ENCODE data around the gene GRN. TPM values are rescaled to one million over a fixed set of nuclear protein-coding genes. Genes with fewer than 3 reads are reported as not detected.
"Not testable (repeated sequence)": the region's sequence is repeated elsewhere in the genome, so short reads cannot be mapped to it uniquely, and the experiment has no call there.

Gene GRN
- total RNA-seq, 4 donors from 2014 or later: 101 to 178 (median 120) TPM

GRCh38 chr17:44362459-44362948 is 17.4 kb downstream of the GRN start:
- no peaks in the 10 kb centered on the region for H3K9me3 ChIP-seq
- peak in 1 of 2 donors; percentile 22 for DNase-seq
- H3K36me3 ChIP-seq: no peaks in the 10 kb centered on the region
- peak overlapping the region in 1 of 2 donors; percentile 56 for H3K4me3 ChIP-seq
- peaks cover 4 to 7% of the 10 kb centered on the region in 2 donors for H3K4me1 ChIP-seq
- H3K27ac ChIP-seq: peak overlapping the region; percentile 58 to 63
- intact Hi-C loops (cut with DNase I; ENCODE audit: low total_unique reads): no loop called here
- no peaks in the 10 kb centered on the region for H3K27me3 ChIP-seq
- TF ChIP-seq POLR2A (IDR thresholded peaks at IDR 0.05): no peak
- TF ChIP-seq CTCF (IDR thresholded peaks at IDR 0.05): no peak

DNA sequence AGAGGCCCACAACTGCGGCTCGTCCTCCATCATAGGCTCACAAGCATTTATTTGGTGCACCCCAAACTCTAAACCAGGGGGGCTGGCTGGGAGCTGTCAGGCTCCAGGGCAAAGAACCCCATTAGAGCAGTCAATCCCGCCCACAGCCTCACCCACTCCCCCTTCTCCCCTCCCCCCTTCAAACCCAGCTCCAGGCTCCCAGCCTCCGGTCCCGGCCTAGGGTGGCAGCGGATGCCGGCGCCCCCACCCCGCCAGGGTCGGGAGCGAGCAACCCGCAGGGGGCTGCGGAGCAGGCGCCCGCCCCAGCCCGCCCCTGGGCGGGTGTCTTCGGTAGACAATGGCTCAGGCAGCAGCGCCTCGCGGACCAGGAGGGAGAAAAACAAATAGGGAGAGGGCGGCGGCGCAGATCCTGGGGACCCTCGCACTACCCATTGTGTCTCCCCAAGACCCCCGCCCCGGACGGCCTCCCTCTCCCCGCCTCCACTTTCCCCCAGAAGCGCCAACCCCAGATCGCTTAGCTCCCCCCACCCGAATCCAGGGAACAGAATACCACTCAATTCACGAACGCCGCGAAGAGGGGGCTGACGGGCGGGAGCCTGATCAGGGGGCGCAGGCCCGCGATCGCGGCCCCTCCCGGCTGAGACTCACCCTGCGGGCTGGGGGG is 18.0 kb downstream of the GRN start:
- Histone ChIP-seq H3K4me3 (peak overlapping the region; percentile 39 to 56), H3K4me1 (peaks cover 4 to 7% of the 10 kb centered on the region in 2 donors), H3K36me3 (no peaks in the 10 kb centered on the region), H3K9me3 (no peaks in the 10 kb centered on the region), H3K27me3 (no peaks in the 10 kb centered on the region), H3K27ac (peak overlapping the region; percentile 58 to 63)
- intact Hi-C loops (cut with DNase I; ENCODE audit: low total_unique reads): no loop called here
- TF ChIP-seq CTCF (IDR thresholded peaks at IDR 0.05) (no peak), POLR2A (IDR thresholded peaks at IDR 0.05) (no peak)
- peak in 1 of 2 donors; percentile 33 for DNase-seq

DNA sequence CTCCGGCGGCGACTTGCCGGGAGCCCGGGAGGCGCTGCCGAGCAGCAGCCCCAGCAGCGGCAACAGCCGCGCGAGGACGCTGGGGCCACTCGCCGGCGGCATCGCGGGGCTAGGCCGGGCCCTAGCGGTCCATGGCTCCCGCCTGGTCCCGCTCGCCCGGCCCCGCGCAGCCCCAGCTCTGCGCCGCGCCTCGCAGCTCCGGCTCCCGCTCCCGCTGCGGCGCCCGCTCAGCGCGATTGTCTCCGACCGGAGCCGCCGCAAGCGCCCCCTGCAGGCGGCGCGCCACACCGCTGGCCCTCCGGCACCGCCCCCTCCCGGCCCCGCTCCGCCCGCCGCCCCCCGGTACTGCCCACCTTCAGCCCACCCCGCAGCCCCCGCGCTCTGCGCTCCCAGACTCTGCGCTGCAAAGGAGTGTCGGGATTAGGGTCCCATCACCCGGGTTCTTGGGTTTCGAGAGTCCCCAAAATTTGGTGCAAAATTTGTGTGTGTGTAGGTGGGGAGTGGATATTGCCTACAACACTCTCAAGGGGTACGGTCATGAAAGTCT is 18.6 kb downstream of the GRN start, which contains the start of gene FAM171A2:
Gene FAM171A2, minus strand, starts transcription at position 241 of the 547 bp plus-strand sequence. Its CDS starts 139 bp downstream, at position 102.
- no peaks in the 10 kb centered on the region for H3K36me3 ChIP-seq
- peaks cover 4 to 7% of the 10 kb centered on the region in 2 donors for H3K4me1 ChIP-seq
- intact Hi-C loops (cut with DNase I; ENCODE audit: low total_unique reads): no loop called here
- H3K4me3 ChIP-seq: peak within 1 kb of the TSS; percentile 39 to 56
- no peaks in the 10 kb centered on the region for H3K27me3 ChIP-seq
- no peaks in the 10 kb centered on the region for H3K9me3 ChIP-seq
- peak within 1 kb of the TSS; percentile 58 to 63 for H3K27ac ChIP-seq
- TF ChIP-seq CTCF (IDR thresholded peaks at IDR 0.05) (peak; percentile 35 to 94 (median 79)), POLR2A (IDR thresholded peaks at IDR 0.05) (peak in 1 of 2 donors; percentile 58)
- peak in 1 of 2 donors; percentile 65 for DNase-seq

DNA sequence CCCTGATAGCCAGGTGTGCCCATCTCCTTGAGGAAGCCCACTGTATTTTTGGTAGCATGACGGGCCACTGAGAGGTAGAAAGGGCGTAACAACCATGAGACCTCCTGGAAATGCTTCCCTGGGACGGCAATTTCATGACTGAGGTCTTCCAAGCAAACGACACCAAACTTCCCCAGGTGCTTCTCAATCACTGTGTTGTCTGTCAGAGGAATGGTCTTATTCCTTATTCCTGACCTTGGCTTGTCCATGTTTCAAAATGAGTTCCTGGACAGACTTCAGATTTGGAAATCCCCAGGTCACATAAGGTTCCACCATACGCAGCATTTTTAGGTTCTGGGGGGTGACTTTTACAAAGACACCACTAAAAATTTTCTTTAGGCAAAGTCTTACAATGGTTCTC is 19.9 kb downstream of the GRN start:
- H3K36me3 ChIP-seq; H3K9me3 ChIP-seq; intact Hi-C loops (cut with DNase I; ENCODE audit: low total_unique reads); DNase-seq; H3K27me3 ChIP-seq; H3K4me1 ChIP-seq; H3K4me3 ChIP-seq; H3K27ac ChIP-seq: not testable (repeated sequence)

DNA sequence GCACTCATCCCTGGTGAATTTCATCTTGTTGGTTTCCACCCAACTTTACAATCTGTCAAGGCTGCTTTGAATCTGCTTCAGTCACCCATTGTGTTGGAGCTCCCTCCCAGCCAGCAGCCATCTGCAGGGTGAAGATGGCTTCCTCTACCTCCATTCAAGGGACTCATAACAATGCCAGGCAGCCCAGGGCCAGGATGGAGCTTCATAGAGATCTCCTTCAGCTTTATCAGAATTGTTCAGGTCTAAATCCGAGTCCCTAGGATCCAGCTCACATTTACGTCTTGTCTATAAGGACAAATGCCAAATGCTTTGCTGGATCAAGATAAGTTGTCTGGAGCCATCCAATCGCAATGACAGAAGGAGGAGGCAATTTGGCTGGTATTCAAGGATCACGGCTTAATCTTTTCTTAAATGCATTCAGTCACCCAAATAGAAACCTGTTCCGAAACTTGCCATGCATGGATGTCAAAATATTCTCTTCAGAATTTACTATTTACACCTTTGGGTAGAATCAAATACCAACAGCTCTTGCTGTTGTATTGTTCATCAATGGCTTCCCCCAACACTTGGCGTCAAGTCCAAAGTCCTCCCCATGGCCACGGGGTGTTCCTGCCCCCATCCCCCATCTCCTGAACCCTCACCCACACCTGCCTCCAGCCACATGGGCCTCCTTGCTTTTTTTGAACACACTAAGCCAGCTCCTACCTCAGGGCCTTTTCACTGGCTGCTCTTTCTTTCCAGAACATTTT is 22.3 kb downstream of the GRN start:
- Histone ChIP-seq H3K27ac (no peak overlapping the region), H3K4me3 (no peak overlapping the region), H3K27me3 (no peaks in the 10 kb centered on the region), H3K9me3 (no peaks in the 10 kb centered on the region), H3K4me1 (peaks cover 0 to 6% of the 10 kb centered on the region in 2 donors), H3K36me3 (no peaks in the 10 kb centered on the region)
- no peak for DNase-seq
- intact Hi-C loops (cut with DNase I; ENCODE audit: low total_unique reads): no loop called here
- TF ChIP-seq POLR2A (IDR thresholded peaks at IDR 0.05) (no peak), CTCF (IDR thresholded peaks at IDR 0.05) (no peak)

DNA sequence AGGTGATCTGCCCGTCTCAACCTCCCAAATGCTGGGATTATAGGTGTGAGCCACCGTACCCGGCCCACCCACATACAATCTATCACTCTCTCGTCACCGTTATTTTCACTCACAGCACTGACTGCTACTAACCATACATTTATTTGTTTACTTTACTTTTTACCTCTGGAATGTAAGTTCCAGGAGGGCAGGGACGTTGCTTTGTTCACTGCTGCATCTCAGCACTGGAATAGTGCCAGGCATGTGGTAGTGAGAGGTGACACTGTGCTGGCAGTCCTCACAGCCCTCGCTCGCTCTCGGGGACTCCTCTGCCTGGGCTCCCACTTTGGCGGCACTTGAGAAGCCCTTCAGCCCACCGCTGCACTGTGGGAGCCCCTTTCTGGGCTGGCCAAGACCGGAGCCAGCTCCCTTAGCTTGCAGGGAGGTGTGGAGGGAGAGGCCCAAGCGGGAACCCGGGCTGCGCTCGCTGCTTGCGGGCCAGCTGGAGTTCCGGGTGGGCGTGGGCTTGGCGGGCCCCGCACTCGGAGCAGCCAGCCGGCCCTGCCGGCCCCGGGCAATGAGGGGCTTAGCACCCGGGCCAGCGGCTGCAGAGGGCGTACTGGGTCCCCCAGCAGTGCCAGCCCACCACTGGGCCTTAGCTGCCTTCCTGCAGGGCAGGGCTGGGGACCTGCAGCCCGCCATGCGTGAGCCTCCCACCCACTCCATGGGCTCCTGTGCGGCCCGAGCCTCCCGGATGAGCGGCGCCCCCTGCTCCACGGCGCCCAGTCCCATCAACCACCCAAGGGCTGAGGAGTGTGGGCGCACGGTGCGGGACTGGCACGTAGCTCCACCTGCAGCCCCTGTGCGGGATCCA is 23.5 kb downstream of the GRN start:
- DNase-seq; intact Hi-C loops (cut with DNase I; ENCODE audit: low total_unique reads): not testable (repeated sequence)

GRCh38 chr17:44369414-44370023 is 24.4 kb downstream of the GRN start:
- H3K4me3 ChIP-seq; DNase-seq; H3K27me3 ChIP-seq; intact Hi-C loops (cut with DNase I; ENCODE audit: low total_unique reads); H3K9me3 ChIP-seq; H3K27ac ChIP-seq; H3K4me1 ChIP-seq; H3K36me3 ChIP-seq: not testable (repeated sequence)

More for the DNA sequence above, 23.5 kb downstream of the GRN start:
- not testable (repeated sequence) for H3K4me3 ChIP-seq, H3K4me1 ChIP-seq, H3K9me3 ChIP-seq, H3K27me3 ChIP-seq, H3K27ac ChIP-seq, H3K36me3 ChIP-seq
